CD4-positive, alpha-beta memory T cell (primary cell): ENCODE data around the gene CDHR1. TPM values are rescaled to one million over a fixed set of nuclear protein-coding genes. Genes with fewer than 3 reads are reported as not detected.
A peak's percentile ranks its signal among the peaks of the same experiment; 100 is the strongest.

ENCODE experiments used
- CTCF ChIA-PET: fragments of 350-600 bp; sonication (Branson Sonifier 250); formaldehyde crosslinking; loops from one replicate; lab custom pipeline; 2021; ENCODE audit warnings: inconsistent platforms; ENCODE audit not compliant: partially characterized antibody; lab: Charles Lee
- POLR2A ChIA-PET: fragments of 350-600 bp; sonication (Branson Sonifier 250); formaldehyde crosslinking; loops from one replicate; lab custom pipeline; 2021; ENCODE audit not compliant: partially characterized antibody; lab: Charles Lee
- DNase-seq, 5 donors: peaks; one replicate each; pipeline versions ENCODE4 v3.0.0 to v3.0.0-alpha.2; 2020 to 2022; ENCODE audit warnings: mixed read lengths in 1 of 5
- H3K27ac ChIP-seq: one replicate; pipeline ENCODE4 v1.7.0; 2013; ENCODE audit warnings: low read depth, low read length
- H3K27me3 ChIP-seq: 2 replicates; pipeline ENCODE4 v1.7.0; 2013; ENCODE audit warnings: mild to moderate bottlenecking, low read length, moderate library complexity; ENCODE audit not compliant: insufficient read depth
- H3K36me3 ChIP-seq: 2 replicates; pipeline ENCODE4 v1.7.0; 2013; ENCODE audit warnings: mild to moderate bottlenecking, low read length, moderate library complexity; ENCODE audit not compliant: insufficient read depth
- H3K4me1 ChIP-seq: 2 replicates; pipeline ENCODE4 v1.7.0; 2013; ENCODE audit warnings: mild to moderate bottlenecking, low read length, moderate library complexity; ENCODE audit not compliant: insufficient read depth
- H3K4me3 ChIP-seq, 2 donors: one replicate each; pipeline ENCODE4 v1.7.0; 2013; ENCODE audit warnings: low read length in 2 of 2, mild to moderate bottlenecking in 1 of 2
- H3K9me3 ChIP-seq, 2 donors: one replicate each; pipeline ENCODE4 v1.7.0; 2013; ENCODE audit warnings: low read length in 2 of 2, control low read depth in 1 of 2; ENCODE audit not compliant: control insufficient read depth in 1 of 2
- H3K27ac Mint-ChIP-seq, 7 donors: one replicate each; pipeline ENCODE4 v1.8.0; 2020 to 2021; ENCODE audit warnings: mixed read lengths in 7 of 7, mild to moderate bottlenecking in 6 of 7, inconsistent platforms in 3 of 7, moderate library complexity in 3 of 7
- H3K27me3 Mint-ChIP-seq, 2 donors: one replicate each; pipeline ENCODE4 v1.8.0; 2020 to 2021; ENCODE audit warnings: mixed read lengths in 2 of 2
- H3K36me3 Mint-ChIP-seq, 2 donors: one replicate each; pipeline ENCODE4 v1.8.0; 2020 to 2021; ENCODE audit warnings: mixed read lengths in 2 of 2, inconsistent platforms in 1 of 2, mild to moderate bottlenecking in 1 of 2
- H3K4me1 Mint-ChIP-seq, 4 donors: one replicate each; pipeline ENCODE4 v1.8.0; 2020 to 2021; ENCODE audit warnings: mixed read lengths in 4 of 4, mild to moderate bottlenecking in 1 of 4
- H3K4me3 Mint-ChIP-seq, 8 donors: one replicate each; pipeline ENCODE4 v1.8.0; 2020 to 2021; ENCODE audit warnings: mixed read lengths in 8 of 8, mild to moderate bottlenecking in 7 of 8, moderate library complexity in 6 of 8, inconsistent platforms in 3 of 8
- H3K9me3 Mint-ChIP-seq, 8 donors: one replicate each; pipeline ENCODE4 v1.8.0; 2020 to 2021; ENCODE audit warnings: mixed read lengths in 8 of 8, mild to moderate bottlenecking in 5 of 8, inconsistent platforms in 3 of 8, moderate library complexity in 1 of 8
- intact Hi-C: fragments of 100-400 bp; cut with micrococcal nuclease; formaldehyde crosslinking; loops from one replicate; pipeline ENCODE4 v1.15.1; 2023
- polyA plus RNA-seq, 2 donors: library from polyadenylated mRNA; unstranded; fragments of 300-500 nt; fragmentation: Illumina TruSeq; gene quantifications; one replicate each; pipeline ENCODE4 v1.2.3, GENCODE V29; 2021
- total RNA-seq, 2 experiments: library from RNA; stranded (reverse); gene quantifications; one replicate each; pipeline ENCODE4 v1.2.3, GENCODE V29; 2021

The CDHR1 gene
- total and polyA plus RNA-seq, 4 experiments from 2014 or later: 0.12 to 0.17 TPM; not detected in 2

- H3K36me3 Mint-ChIP-seq: no peaks in the 10 kb centered on the region
- Histone ChIP-seq H3K36me3 (no peaks in the 10 kb centered on the region), H3K27ac (no peak overlapping the region), H3K4me3 (no peak overlapping the region), H3K9me3 (no peaks in the 10 kb centered on the region), H3K27me3 (no peaks in the 10 kb centered on the region), H3K4me1 (no peaks in the 10 kb centered on the region)
- no peak overlapping the region for H3K27ac Mint-ChIP-seq
- H3K4me3 Mint-ChIP-seq: no peak overlapping the region
- ChIA-PET CTCF (interaction anchor here (11.3 kb wide), 1 partner anchor 277 kb away, joined by 326 read pairs; no protein-coding TSS in a partner anchor), POLR2A (no interaction called here)
- no peak for DNase-seq
- H3K9me3 Mint-ChIP-seq: peaks cover 0 to 2% (median 0%) of the 10 kb centered on the region in 8 donors
- peaks cover 16 to 37% of the 10 kb centered on the region in 2 donors for H3K27me3 Mint-ChIP-seq
- intact Hi-C loops: loop anchor here (5.0 kb wide), 1 partner anchor 171 kb away; no protein-coding TSS in a partner anchor
- H3K4me1 Mint-ChIP-seq: peaks cover 4 to 12% (median 9%) of the 10 kb centered on the region in 4 donors
Measured at GRCh38 chr10:84261236-84261915, 67.0 kb downstream of the CDHR1 start.

DNA sequence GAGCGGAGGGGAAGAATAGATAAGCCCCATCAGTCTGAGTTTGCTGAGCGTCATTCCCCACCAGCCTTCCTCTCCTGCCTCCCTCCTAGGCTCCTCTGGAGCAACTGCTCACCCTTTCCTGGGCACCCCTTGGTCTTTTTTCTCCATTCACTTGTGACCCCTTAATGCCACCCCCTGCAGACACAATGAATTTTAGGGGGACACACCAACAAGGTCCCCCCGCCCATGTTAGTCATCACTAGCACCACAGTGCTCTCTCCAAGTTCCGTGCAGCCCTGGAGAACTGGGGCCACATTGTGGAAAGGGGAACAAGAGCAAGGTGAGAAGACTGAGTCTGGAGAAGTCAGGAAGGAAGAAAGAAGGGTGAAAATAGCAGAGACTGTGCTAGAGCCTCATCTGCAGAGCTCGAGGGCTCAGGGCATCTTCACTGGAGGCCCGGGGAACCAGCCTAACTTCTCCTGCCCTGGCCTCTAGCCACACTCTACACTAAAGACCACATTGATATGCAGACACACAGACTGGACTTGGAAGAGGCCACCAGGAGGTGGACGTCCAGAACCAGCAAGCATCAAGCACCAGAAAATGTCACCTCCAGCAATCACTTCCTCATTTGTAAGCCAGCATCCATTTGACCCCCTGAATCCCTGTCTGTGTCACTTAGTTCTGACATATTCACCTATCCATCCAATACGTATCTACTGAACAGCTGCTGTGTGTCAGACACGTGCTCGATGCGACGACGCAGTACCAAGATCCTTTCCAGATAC lies 68.0 kb downstream of the CDHR1 start:
- CTCF ChIA-PET: interaction anchor here (1.2 to 11.3 kb wide), 2 partner anchors 8 to 276 kb away, joined by 3 to 326 read pairs; no protein-coding TSS in a partner anchor
- Mint-ChIP-seq H3K36me3 (no peaks in the 10 kb centered on the region), H3K4me1 (peaks cover 3 to 7% (median 5%) of the 10 kb centered on the region in 4 donors), H3K27me3 (peaks cover 13 to 33% of the 10 kb centered on the region in 2 donors), H3K9me3 (peaks cover 0 to 2% (median 0%) of the 10 kb centered on the region in 8 donors), H3K4me3 (peak overlapping the region in 1 of 8 donors; percentile 12), H3K27ac (no peak overlapping the region)
- intact Hi-C loops: loop anchor here (5.0 kb wide), 1 partner anchor 170 kb away; no protein-coding TSS in a partner anchor
- H3K4me3 ChIP-seq: no peak overlapping the region
- H3K4me1 ChIP-seq: no peaks in the 10 kb centered on the region
- no peak for DNase-seq
- H3K9me3 ChIP-seq: no peaks in the 10 kb centered on the region
- H3K27me3 ChIP-seq: no peaks in the 10 kb centered on the region
- H3K27ac ChIP-seq: no peak overlapping the region
- POLR2A ChIA-PET: no interaction called here
- H3K36me3 ChIP-seq: no peaks in the 10 kb centered on the region

GRCh38 chr10:84263716-84264115 lies 69.4 kb downstream of the CDHR1 start:
- POLR2A ChIA-PET: no interaction called here
- Mint-ChIP-seq H3K27ac (no peak overlapping the region), H3K9me3 (peaks cover 0 to 2% (median 0%) of the 10 kb centered on the region in 8 donors), H3K36me3 (no peaks in the 10 kb centered on the region), H3K27me3 (peaks cover 10 to 27% of the 10 kb centered on the region in 2 donors), H3K4me1 (peaks cover 8 to 15% (median 10%) of the 10 kb centered on the region in 4 donors), H3K4me3 (no peak overlapping the region)
- no peak overlapping the region for H3K4me3 ChIP-seq
- no peaks in the 10 kb centered on the region for H3K36me3 ChIP-seq
- no peaks in the 10 kb centered on the region for H3K27me3 ChIP-seq
- H3K27ac ChIP-seq: no peak overlapping the region
- DNase-seq: no peak
- no peaks in the 10 kb centered on the region for H3K9me3 ChIP-seq
- intact Hi-C loops: loop anchor here (1.0 to 5.0 kb wide), 4 partner anchors 71 to 274 kb away; no protein-coding TSS in a partner anchor
- CTCF ChIA-PET: interaction anchor here (0.7 to 11.3 kb wide), 15 partner anchors 9 to 274 kb away, joined by 3 to 326 read pairs (median 4); no protein-coding TSS in a partner anchor
- no peaks in the 10 kb centered on the region for H3K4me1 ChIP-seq

DNA sequence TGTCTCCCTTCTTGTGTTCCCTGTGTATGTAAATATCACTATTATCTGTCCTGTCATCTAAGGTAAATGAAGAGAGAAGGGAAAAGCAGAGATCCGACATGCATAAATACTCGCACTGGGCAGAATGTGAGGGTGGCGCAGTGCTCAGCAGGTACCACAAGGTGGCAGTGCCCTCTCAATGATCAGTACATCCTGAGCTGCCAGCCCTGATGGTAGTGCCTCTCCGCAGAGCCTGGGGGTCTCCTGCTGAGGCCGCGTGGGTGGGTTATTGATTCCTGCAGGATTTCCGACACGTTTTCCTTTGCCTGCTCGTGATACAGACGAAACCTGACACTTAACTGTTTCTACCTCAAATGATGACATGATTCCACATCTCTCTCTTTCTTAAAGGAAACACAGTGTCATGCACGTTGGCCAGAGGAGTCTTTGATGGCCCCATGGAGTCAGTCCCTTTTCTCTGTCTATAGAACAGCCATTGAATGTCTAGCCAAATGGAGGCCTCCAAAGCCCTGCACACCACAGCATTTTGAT lies 70.3 kb downstream of the CDHR1 start:
- POLR2A ChIA-PET: interaction anchor here (0.6 to 0.9 kb wide), 2 partner anchors 273 to 276 kb away, joined by 3 to 4 read pairs; no protein-coding TSS in a partner anchor
- H3K9me3 Mint-ChIP-seq: no peaks in the 10 kb centered on the region
- intact Hi-C loops: loop anchor here (1.0 to 5.0 kb wide), 4 partner anchors 70 to 273 kb away; no protein-coding TSS in a partner anchor
- DNase-seq: peak; percentile 57 to 68 (median 58)
- H3K27ac Mint-ChIP-seq: no peak overlapping the region
- H3K27me3 ChIP-seq: no peaks in the 10 kb centered on the region
- no peak overlapping the region for H3K4me3 ChIP-seq
- CTCF ChIA-PET: interaction anchor here (0.6 to 11.3 kb wide), 22 partner anchors 8 to 286 kb away, joined by 3 to 326 read pairs (median 4); partner anchors contain the start of gene RGR
- no peaks in the 10 kb centered on the region for H3K9me3 ChIP-seq
- no peak overlapping the region for H3K4me3 Mint-ChIP-seq
- H3K36me3 Mint-ChIP-seq: no peaks in the 10 kb centered on the region
- peaks cover 8 to 15% (median 10%) of the 10 kb centered on the region in 4 donors for H3K4me1 Mint-ChIP-seq
- peaks cover 10 to 27% of the 10 kb centered on the region in 2 donors for H3K27me3 Mint-ChIP-seq
- no peaks in the 10 kb centered on the region for H3K4me1 ChIP-seq
- H3K36me3 ChIP-seq: no peaks in the 10 kb centered on the region
- H3K27ac ChIP-seq: no peak overlapping the region

DNA sequence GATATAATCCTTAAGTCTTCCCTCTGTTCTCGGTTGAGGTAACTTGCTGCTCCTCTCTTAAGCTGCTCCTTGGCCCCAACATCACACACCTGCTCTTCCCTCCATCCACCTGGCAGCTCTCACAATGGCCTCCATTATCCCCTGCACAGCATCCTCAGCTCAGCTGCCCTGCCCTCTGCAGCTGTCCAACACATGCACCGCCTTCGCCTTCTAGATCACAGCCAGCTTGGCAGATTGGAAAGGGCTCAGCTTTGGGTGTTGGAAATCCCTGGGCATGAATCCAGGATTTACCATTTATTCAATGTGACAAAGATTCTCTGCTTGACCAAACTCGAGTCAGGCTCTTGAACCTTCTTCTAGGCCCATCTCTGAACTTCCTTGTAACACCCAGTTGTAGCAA lies 71.1 kb downstream of the CDHR1 start:
- H3K27ac Mint-ChIP-seq: no peak overlapping the region
- POLR2A ChIA-PET: no interaction called here
- H3K4me3 Mint-ChIP-seq: no peak overlapping the region
- no peaks in the 10 kb centered on the region for H3K4me1 ChIP-seq
- intact Hi-C loops: loop anchor here (2.0 kb wide), 1 partner anchor 69 kb away; no protein-coding TSS in a partner anchor
- no peaks in the 10 kb centered on the region for H3K9me3 ChIP-seq
- no peaks in the 10 kb centered on the region for H3K36me3 ChIP-seq
- CTCF ChIA-PET: interaction anchor here (0.9 to 11.3 kb wide), 10 partner anchors 9 to 273 kb away, joined by 3 to 326 read pairs (median 6); partner anchors contain the start of gene RGR
- no peak overlapping the region for H3K4me3 ChIP-seq
- H3K27me3 Mint-ChIP-seq: peaks cover 7 to 23% of the 10 kb centered on the region in 2 donors
- DNase-seq: no peak
- peaks cover 8 to 15% (median 10%) of the 10 kb centered on the region in 4 donors for H3K4me1 Mint-ChIP-seq
- no peaks in the 10 kb centered on the region for H3K36me3 Mint-ChIP-seq
- no peaks in the 10 kb centered on the region for H3K27me3 ChIP-seq
- no peak overlapping the region for H3K27ac ChIP-seq
- H3K9me3 Mint-ChIP-seq: no peaks in the 10 kb centered on the region

DNA sequence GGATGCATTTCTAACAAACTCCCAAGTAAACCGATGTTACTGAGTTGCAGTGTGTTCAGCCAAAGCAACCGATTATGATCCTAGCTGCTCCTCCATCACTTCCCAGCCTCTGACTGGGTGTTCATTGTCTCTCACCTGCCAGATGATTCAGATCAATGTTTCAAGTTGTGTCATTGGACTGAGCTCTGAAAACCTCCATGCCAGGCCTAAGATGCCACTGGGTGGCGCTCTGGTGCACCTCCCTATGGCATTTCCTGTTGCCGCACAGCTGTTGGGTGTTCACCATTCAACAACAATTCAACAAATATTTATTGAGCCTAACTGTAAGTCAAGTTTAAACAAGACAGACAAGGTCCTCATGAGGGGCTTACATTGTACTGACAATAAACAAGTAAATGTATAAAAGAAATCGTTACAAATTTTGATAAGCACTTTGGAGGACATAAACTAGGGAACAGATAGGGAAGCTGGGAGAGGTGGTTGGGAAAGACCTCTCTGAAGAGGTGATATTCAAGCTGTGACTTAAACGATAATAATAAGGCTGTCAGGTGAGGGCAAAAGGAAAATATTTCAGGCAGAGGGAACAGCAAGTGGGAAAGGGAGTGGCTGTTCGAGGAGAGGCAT lies 73.3 kb downstream of the CDHR1 start:
- CTCF ChIA-PET: interaction anchor here (0.7 to 11.3 kb wide), 19 partner anchors 9 to 296 kb away, joined by 3 to 326 read pairs (median 4); partner anchors contain the start of gene CCSER2
- no peaks in the 10 kb centered on the region for H3K27me3 ChIP-seq
- POLR2A ChIA-PET: interaction anchor here (1.1 to 1.3 kb wide), 3 partner anchors 62 to 273 kb away, joined by 3 to 7 read pairs (median 4); no protein-coding TSS in a partner anchor
- Mint-ChIP-seq H3K4me3 (no peak overlapping the region), H3K27me3 (peaks cover 7 to 11% of the 10 kb centered on the region in 2 donors), H3K27ac (no peak overlapping the region), H3K4me1 (peaks cover 13 to 19% (median 15%) of the 10 kb centered on the region in 4 donors), H3K36me3 (no peaks in the 10 kb centered on the region), H3K9me3 (no peaks in the 10 kb centered on the region)
- H3K4me3 ChIP-seq: no peak overlapping the region
- intact Hi-C loops: loop anchor here (1.0 kb wide), 1 partner anchor 85 kb away; no protein-coding TSS in a partner anchor
- no peaks in the 10 kb centered on the region for H3K9me3 ChIP-seq
- DNase-seq: peak; percentile 43 to 66 (median 54)
- H3K36me3 ChIP-seq: no peaks in the 10 kb centered on the region
- H3K27ac ChIP-seq: no peak overlapping the region
- H3K4me1 ChIP-seq: no peaks in the 10 kb centered on the region
